Measurements from ENCODE around the gene CHURC1. TPM values are rescaled to one million over a fixed set of nuclear protein-coding genes. Genes with fewer than 3 reads are reported as not detected.

The CHURC1 gene
- total RNA-seq, 4 donors from 2014 or later: 35.1 to 121 (median 62.4) TPM

- intact Hi-C loops (cut with DNase I; ENCODE audit: low total_unique reads): no loop called here
- H3K36me3 ChIP-seq: no peaks in the 10 kb centered on the region
- H3K4me3 ChIP-seq: no peak overlapping the region
- TF ChIP-seq POLR2A (IDR thresholded peaks at IDR 0.05): no peak
- no peak for TF ChIP-seq CTCF (IDR thresholded peaks at IDR 0.05)
- no peak for DNase-seq
- no peaks in the 10 kb centered on the region for H3K9me3 ChIP-seq
- no peak overlapping the region for H3K27ac ChIP-seq
- no peaks in the 10 kb centered on the region for H3K4me1 ChIP-seq
- no peaks in the 10 kb centered on the region for H3K27me3 ChIP-seq
Measured at GRCh38 chr14:64938972-64939816, 24.9 kb downstream of the CHURC1 start.

GRCh38 chr14:64939817-64940190, 25.5 kb downstream of the CHURC1 start:
- TF ChIP-seq CTCF (IDR thresholded peaks at IDR 0.05): no peak
- TF ChIP-seq POLR2A (IDR thresholded peaks at IDR 0.05): no peak
- H3K4me3 ChIP-seq: no peak overlapping the region
- no peaks in the 10 kb centered on the region for H3K36me3 ChIP-seq
- no peak for DNase-seq
- no peaks in the 10 kb centered on the region for H3K9me3 ChIP-seq
- H3K27ac ChIP-seq: no peak overlapping the region
- H3K4me1 ChIP-seq: no peaks in the 10 kb centered on the region
- intact Hi-C loops (cut with DNase I; ENCODE audit: low total_unique reads): no loop called here
- no peaks in the 10 kb centered on the region for H3K27me3 ChIP-seq

GRCh38 chr14:64940336-64940910, 26.2 kb downstream of the CHURC1 start:
- no peaks in the 10 kb centered on the region for H3K36me3 ChIP-seq
- intact Hi-C loops (cut with DNase I; ENCODE audit: low total_unique reads): no loop called here
- TF ChIP-seq POLR2A (IDR thresholded peaks at IDR 0.05): no peak
- TF ChIP-seq CTCF (IDR thresholded peaks at IDR 0.05): no peak

GRCh38 chr14:64942531-64943111, 28.4 kb downstream of the CHURC1 start, which contains the start of gene GPX2:
TSS of gene GPX2 (minus strand) at chr14:64942745. CDS start at chr14:64942726, 19 bp downstream.
- Histone ChIP-seq H3K27me3 (no peaks in the 10 kb centered on the region), H3K36me3 (no peaks in the 10 kb centered on the region), H3K4me1 (no peaks in the 10 kb centered on the region), H3K9me3 (no peaks in the 10 kb centered on the region), H3K4me3 (no peak within 1 kb of the TSS), H3K27ac (no peak within 1 kb of the TSS)
- TF ChIP-seq CTCF (IDR thresholded peaks at IDR 0.05): no peak
- no peak for TF ChIP-seq POLR2A (IDR thresholded peaks at IDR 0.05)
- intact Hi-C loops (cut with DNase I; ENCODE audit: low total_unique reads): no loop called here
- no peak for DNase-seq

More at GRCh38 chr14:64940336-64940910, 26.2 kb downstream of the CHURC1 start:
- Histone ChIP-seq H3K4me3 (no peak overlapping the region), H3K9me3 (no peaks in the 10 kb centered on the region), H3K27me3 (no peaks in the 10 kb centered on the region), H3K4me1 (no peaks in the 10 kb centered on the region), H3K27ac (no peak overlapping the region)
- no peak for DNase-seq

- no peak for DNase-seq
- intact Hi-C loops (cut with DNase I; ENCODE audit: low total_unique reads): no loop called here
- H3K27me3 ChIP-seq: no peaks in the 10 kb centered on the region
- no peak for TF ChIP-seq POLR2A (IDR thresholded peaks at IDR 0.05)
- TF ChIP-seq CTCF (IDR thresholded peaks at IDR 0.05): no peak
- H3K36me3 ChIP-seq: no peaks in the 10 kb centered on the region
- no peaks in the 10 kb centered on the region for H3K9me3 ChIP-seq
- H3K4me1 ChIP-seq: no peaks in the 10 kb centered on the region
- no peak overlapping the region for H3K4me3 ChIP-seq
- no peak overlapping the region for H3K27ac ChIP-seq
Measured at GRCh38 chr14:64943556-64943955, 29.3 kb downstream of the CHURC1 start.

Data from uterus (tissue), 4 donors.